WTC11 (cell line): ENCODE measurements around the gene GCDH. TPM values are rescaled to one million over a fixed set of nuclear protein-coding genes. Genes with fewer than 3 reads are reported as not detected.
"Not testable (repeated sequence)": the region's sequence is repeated elsewhere in the genome, so short reads cannot be mapped to it uniquely, and the experiment has no call there.

Source experiments
- ATAC-seq: fragments of 200-7000 bp; cut with Tn5 transposase; 2 replicates; pipeline ENCODE4 v1.10.0; 2021; ENCODE audit warnings: mild to moderate bottlenecking, moderate library complexity
- CTCF ChIA-PET: fragments of 300-600 bp; sonication (Branson Sonifier 250); formaldehyde crosslinking; loops from one replicate; lab custom pipeline; 2021; ENCODE audit warnings: antibody characterized with exemption; lab: Charles Lee
- POLR2A ChIA-PET: fragments of 350-600 bp; sonication (Branson Sonifier 250); formaldehyde crosslinking; loops from one replicate; lab custom pipeline; 2021; ENCODE audit warnings: antibody characterized with exemption; lab: Charles Lee
- DNase-seq: peaks from one replicate; pipeline ENCODE4 v3.0.0; 2021; ENCODE audit warnings: low spot score
- H3K27ac Mint-ChIP-seq: 2 replicates; pipeline ENCODE4 v1.8.0; 2021; ENCODE audit warnings: mixed read lengths
- H3K27me3 Mint-ChIP-seq: 2 replicates; pipeline ENCODE4 v1.8.0; 2021; ENCODE audit warnings: low read depth, mild to moderate bottlenecking, moderate library complexity, mixed read lengths
- H3K36me3 Mint-ChIP-seq: 2 replicates; pipeline ENCODE4 v1.8.0; 2021; ENCODE audit warnings: mixed read lengths
- H3K4me1 Mint-ChIP-seq: 2 replicates; pipeline ENCODE4 v1.8.0; 2022; ENCODE audit warnings: mixed read lengths
- H3K4me3 Mint-ChIP-seq: 2 replicates; pipeline ENCODE4 v1.8.0; 2021; ENCODE audit warnings: mild to moderate bottlenecking, moderate library complexity, mixed read lengths
- H3K9me3 Mint-ChIP-seq: 2 replicates; pipeline ENCODE4 v1.8.0; 2021; ENCODE audit warnings: mixed read lengths
- CBFB ChIP-seq: sonication (generic); formaldehyde crosslinking; IDR thresholded peaks from 2 replicates; pipeline ENCODE4 v1.8.1; 2022; ENCODE audit warnings: mild to moderate bottlenecking, low read depth, missing genetic modification reagents
- CREM ChIP-seq: sonication (generic); formaldehyde crosslinking; IDR thresholded peaks from 2 replicates; pipeline ENCODE4 v1.8.1; 2022; ENCODE audit warnings: mild to moderate bottlenecking, missing genetic modification reagents, moderate library complexity
- ESRRA ChIP-seq: sonication (generic); formaldehyde crosslinking; IDR thresholded peaks from 2 replicates; pipeline ENCODE4 v1.8.1; 2022; ENCODE audit warnings: mild to moderate bottlenecking, missing genetic modification reagents, borderline replicate concordance
- FOXK1 ChIP-seq: sonication (generic); formaldehyde crosslinking; IDR thresholded peaks from 2 replicates; pipeline ENCODE4 v1.8.0; 2022; ENCODE audit warnings: mild to moderate bottlenecking, moderate library complexity, missing genetic modification reagents
- GABPB1 ChIP-seq: sonication (generic); formaldehyde crosslinking; IDR thresholded peaks from 2 replicates; pipeline ENCODE4 v1.8.1; 2023; ENCODE audit warnings: mild to moderate bottlenecking, missing genetic modification reagents
- JUN ChIP-seq: sonication (generic); formaldehyde crosslinking; IDR thresholded peaks from 2 replicates; pipeline ENCODE4 v1.8.0; 2023; ENCODE audit warnings: mild to moderate bottlenecking, missing genetic modification reagents
- MYBL2 ChIP-seq: sonication (generic); formaldehyde crosslinking; IDR thresholded peaks from 2 replicates; pipeline ENCODE4 v1.8.1; 2023; ENCODE audit warnings: mild to moderate bottlenecking, moderate library complexity, missing genetic modification reagents
- OVOL2 ChIP-seq: fragments of 250-450 bp; sonication (Bioruptor Pico); IDR thresholded peaks from 2 replicates; pipeline ENCODE4 v1.9.0; 2021; ENCODE audit warnings: mild to moderate bottlenecking, borderline replicate concordance
- RELA ChIP-seq: sonication (generic); formaldehyde crosslinking; IDR thresholded peaks from 2 replicates; pipeline ENCODE4 v1.8.1; 2022; ENCODE audit warnings: missing genetic modification reagents, mild to moderate bottlenecking, borderline replicate concordance
- TEAD1 ChIP-seq: sonication (generic); formaldehyde crosslinking; IDR thresholded peaks from 2 replicates; pipeline ENCODE4 v1.8.0; 2022; ENCODE audit warnings: mild to moderate bottlenecking, missing genetic modification reagents
- ZNF263 ChIP-seq: sonication (generic); formaldehyde crosslinking; IDR thresholded peaks from 2 replicates; pipeline ENCODE4 v1.8.1; 2022; ENCODE audit warnings: low read depth, mild to moderate bottlenecking, moderate library complexity, missing genetic modification reagents
- total RNA-seq: library from RNA; stranded (reverse); gene quantifications from 3 replicates; pipeline ENCODE4 v1.2.3, GENCODE V29; 2021
- TF ChIP-seq, protein P1 (sequence below): sonication (generic); formaldehyde crosslinking; IDR thresholded peaks from 2 replicates; pipeline ENCODE4 v1.8.1; 2022; ENCODE audit warnings: mild to moderate bottlenecking, moderate library complexity, missing genetic modification reagents
- TF ChIP-seq, protein P2 (sequence below): sonication (generic); formaldehyde crosslinking; IDR thresholded peaks from 2 replicates; pipeline ENCODE4 v1.8.0; 2023; ENCODE audit warnings: missing genetic modification reagents
- TF ChIP-seq, protein P3 (sequence below): fragments of 200-600 bp; IDR thresholded peaks from 2 replicates; pipeline ENCODE4 v1.8.0; 2022; ENCODE audit warnings: antibody characterized with exemption
- TF ChIP-seq, protein P4 (sequence below): sonication (generic); formaldehyde crosslinking; IDR thresholded peaks from 2 replicates; pipeline ENCODE4 v1.8.0; 2022; ENCODE audit warnings: mild to moderate bottlenecking, missing genetic modification reagents
- TF ChIP-seq, protein P5 (sequence below): sonication (generic); formaldehyde crosslinking; IDR thresholded peaks from 2 replicates; pipeline ENCODE4 v1.8.0; 2022; ENCODE audit warnings: mild to moderate bottlenecking, missing genetic modification reagents
- TF ChIP-seq, protein P6 (sequence below): fragments of 250-450 bp; sonication (Bioruptor Pico); IDR thresholded peaks from 2 replicates; pipeline ENCODE4 v1.9.0; 2021; ENCODE audit warnings: moderate library complexity, mild to moderate bottlenecking, inconsistent platforms, borderline replicate concordance
- TF ChIP-seq, protein P7 (sequence below): sonication (generic); formaldehyde crosslinking; IDR thresholded peaks from 2 replicates; pipeline ENCODE4 v1.8.1; 2022; ENCODE audit warnings: mild to moderate bottlenecking, missing genetic modification reagents, moderate library complexity, borderline replicate concordance

The GCDH gene
- total RNA-seq, 1 experiment from 2014 or later, result 69.0 TPM

DNA sequence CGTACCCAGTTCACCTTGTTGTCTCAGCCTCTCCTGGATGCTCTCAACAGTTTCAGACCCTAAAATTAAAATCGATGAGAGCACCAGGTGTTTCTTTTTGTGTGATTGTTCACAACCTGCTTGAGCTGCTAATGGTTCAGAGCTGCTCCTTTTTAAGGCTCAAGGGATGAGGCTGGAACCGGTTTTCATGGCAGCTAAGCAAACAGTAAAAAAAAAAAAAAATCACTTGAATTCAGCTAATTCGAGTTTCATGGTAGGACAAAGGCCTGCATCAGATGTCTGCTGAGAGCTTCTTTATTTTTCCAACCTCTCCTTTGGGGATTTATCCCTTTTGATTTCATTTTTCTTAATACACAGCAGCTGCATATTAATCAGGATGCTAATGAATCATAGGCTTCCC lies 21.6 kb downstream of the GCDH start (continued):
- TF ChIP-seq, protein P1, sequence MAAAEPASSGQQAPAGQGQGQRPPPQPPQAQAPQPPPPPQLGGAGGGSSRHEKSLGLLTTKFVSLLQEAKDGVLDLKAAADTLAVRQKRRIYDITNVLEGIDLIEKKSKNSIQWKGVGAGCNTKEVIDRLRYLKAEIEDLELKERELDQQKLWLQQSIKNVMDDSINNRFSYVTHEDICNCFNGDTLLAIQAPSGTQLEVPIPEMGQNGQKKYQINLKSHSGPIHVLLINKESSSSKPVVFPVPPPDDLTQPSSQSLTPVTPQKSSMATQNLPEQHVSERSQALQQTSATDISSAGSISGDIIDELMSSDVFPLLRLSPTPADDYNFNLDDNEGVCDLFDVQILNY, result no peak
- TF ChIP-seq RELA (no peak), ZNF263 (CRISPR knock-in tag) (no peak), CBFB (CRISPR knock-in tag) (no peak), MYBL2 (CRISPR knock-in tag) (no peak)
- TF ChIP-seq, protein P2, sequence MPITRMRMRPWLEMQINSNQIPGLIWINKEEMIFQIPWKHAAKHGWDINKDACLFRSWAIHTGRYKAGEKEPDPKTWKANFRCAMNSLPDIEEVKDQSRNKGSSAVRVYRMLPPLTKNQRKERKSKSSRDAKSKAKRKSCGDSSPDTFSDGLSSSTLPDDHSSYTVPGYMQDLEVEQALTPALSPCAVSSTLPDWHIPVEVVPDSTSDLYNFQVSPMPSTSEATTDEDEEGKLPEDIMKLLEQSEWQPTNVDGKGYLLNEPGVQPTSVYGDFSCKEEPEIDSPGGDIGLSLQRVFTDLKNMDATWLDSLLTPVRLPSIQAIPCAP (CRISPR knock-in tag), result no peak
- TF ChIP-seq, protein P3, sequence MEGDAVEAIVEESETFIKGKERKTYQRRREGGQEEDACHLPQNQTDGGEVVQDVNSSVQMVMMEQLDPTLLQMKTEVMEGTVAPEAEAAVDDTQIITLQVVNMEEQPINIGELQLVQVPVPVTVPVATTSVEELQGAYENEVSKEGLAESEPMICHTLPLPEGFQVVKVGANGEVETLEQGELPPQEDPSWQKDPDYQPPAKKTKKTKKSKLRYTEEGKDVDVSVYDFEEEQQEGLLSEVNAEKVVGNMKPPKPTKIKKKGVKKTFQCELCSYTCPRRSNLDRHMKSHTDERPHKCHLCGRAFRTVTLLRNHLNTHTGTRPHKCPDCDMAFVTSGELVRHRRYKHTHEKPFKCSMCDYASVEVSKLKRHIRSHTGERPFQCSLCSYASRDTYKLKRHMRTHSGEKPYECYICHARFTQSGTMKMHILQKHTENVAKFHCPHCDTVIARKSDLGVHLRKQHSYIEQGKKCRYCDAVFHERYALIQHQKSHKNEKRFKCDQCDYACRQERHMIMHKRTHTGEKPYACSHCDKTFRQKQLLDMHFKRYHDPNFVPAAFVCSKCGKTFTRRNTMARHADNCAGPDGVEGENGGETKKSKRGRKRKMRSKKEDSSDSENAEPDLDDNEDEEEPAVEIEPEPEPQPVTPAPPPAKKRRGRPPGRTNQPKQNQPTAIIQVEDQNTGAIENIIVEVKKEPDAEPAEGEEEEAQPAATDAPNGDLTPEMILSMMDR, result no peak

DNA sequence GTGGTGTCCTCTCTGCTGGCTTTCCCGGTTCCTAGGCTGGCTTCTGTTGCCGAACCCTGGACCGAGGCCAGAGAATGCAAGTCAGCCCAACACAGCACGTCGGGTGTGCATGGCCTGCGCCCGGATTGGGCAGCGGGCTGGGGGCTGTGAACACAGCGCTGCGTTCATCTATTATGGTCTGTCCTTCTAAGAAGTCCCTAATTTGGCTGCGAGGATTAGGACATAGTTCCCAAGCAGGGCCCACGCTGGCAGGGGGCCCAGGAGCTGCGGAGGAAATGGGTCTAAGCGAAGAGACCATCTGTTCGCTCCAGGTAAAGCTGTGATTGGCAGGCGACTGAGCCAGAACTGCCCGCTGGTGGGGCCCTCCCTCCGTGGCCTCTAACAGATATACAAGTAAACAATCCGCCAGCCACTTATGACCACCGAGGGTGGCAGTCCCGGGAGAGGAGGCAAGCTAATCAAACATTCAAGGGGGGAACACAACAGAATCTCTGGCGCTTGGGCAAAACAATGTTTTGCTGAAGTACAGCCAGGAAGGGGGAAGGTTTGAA lies 22.1 kb downstream of the GCDH start:
- Mint-ChIP-seq H3K9me3 (no peaks in the 10 kb centered on the region), H3K4me3 (peak overlapping the region; percentile 53), H3K36me3 (no peaks in the 10 kb centered on the region), H3K4me1 (peaks cover 27% of the 10 kb centered on the region), H3K27me3 (peaks cover 10% of the 10 kb centered on the region), H3K27ac (peak overlapping the region; percentile 94)
- ChIA-PET POLR2A (interaction anchor here (0.5 to 1.8 kb wide), 8 partner anchors 9 to 247 kb away, joined by 3 to 9 read pairs (median 5); partner anchors contain the start of genes DNASE2, GCDH, MAN2B1 and WDR83), CTCF (interaction anchor here (0.7 to 3.7 kb wide), 12 partner anchors 16 to 152 kb away, joined by 3 to 31 read pairs (median 4); partner anchors contain the start of gene GCDH)
- DNase-seq (peak; percentile 67), ATAC-seq (peak; percentile 80)
- no peak for TF ChIP-seq CREM (CRISPR knock-in tag)
- no peak for TF ChIP-seq ESRRA (CRISPR knock-in tag)
- TF ChIP-seq, protein P4, sequence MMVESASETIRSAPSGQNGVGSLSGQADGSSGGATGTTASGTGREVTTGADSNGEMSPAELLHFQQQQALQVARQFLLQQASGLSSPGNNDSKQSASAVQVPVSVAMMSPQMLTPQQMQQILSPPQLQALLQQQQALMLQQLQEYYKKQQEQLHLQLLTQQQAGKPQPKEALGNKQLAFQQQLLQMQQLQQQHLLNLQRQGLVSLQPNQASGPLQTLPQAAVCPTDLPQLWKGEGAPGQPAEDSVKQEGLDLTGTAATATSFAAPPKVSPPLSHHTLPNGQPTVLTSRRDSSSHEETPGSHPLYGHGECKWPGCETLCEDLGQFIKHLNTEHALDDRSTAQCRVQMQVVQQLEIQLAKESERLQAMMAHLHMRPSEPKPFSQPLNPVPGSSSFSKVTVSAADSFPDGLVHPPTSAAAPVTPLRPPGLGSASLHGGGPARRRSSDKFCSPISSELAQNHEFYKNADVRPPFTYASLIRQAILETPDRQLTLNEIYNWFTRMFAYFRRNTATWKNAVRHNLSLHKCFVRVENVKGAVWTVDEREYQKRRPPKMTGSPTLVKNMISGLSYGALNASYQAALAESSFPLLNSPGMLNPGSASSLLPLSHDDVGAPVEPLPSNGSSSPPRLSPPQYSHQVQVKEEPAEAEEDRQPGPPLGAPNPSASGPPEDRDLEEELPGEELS (CRISPR knock-in tag), result peak; percentile 57; the same call in 1 of the 2 replicates
- TF ChIP-seq OVOL2 (CRISPR knock-in tag), result no peak
- 0 out of 2 replicates have a peak, but pooled peaks have one; percentile 22 for TF ChIP-seq GABPB1 (CRISPR knock-in tag)
- TF ChIP-seq FOXK1, result no peak

DNA sequence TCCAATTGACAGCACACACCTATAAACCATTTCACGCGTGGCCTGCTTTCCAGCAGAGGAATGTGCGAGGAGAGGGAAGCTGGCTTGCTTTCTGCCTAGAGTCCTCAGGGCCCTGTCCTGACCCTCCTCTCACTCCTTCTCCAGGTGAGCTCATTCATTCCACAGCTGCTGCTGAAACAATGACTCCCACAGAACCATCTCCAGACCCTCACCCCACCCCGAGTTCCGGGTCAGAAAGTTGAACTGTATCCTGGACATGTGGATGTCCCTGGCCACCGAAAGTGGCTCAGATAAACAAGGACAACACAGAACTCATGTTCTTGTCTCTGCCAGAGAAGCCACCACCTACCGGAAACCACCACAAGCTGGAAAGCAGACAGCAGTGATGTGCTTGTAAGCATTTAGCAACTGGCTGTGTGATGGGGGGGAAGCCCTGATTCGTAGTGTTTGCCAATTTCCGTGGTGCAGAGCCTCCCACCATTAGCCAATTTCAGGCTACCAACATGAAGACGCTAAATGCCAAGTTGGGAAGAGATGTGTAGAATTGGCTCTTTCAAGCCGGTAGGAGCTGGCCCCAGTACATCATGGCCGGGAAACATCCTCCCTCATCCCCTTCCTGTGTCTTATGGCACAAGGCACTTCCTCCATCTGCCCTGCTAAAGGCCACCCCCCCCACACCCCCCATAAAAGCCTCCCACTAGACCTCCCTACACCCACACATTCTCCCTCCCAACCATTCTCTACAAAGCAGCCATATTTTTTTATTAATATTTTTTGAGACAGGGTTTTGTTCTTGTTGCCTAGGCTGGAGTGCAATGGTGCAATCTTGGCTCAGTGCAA lies 23.1 kb downstream of the GCDH start:
- H3K4me1 Mint-ChIP-seq, result peaks cover 27% of the 10 kb centered on the region
- H3K4me3 Mint-ChIP-seq, result peak overlapping the region; percentile 53
- H3K27me3 Mint-ChIP-seq, result peaks cover 20% of the 10 kb centered on the region
- peak; percentile 7; the same call in 1 of the 2 replicates for ATAC-seq
- peaks cover 9% of the 10 kb centered on the region for H3K9me3 Mint-ChIP-seq
- DNase-seq, result no peak
- peak overlapping the region; percentile 94 for H3K27ac Mint-ChIP-seq
- no peaks in the 10 kb centered on the region for H3K36me3 Mint-ChIP-seq
- POLR2A ChIA-PET, result interaction anchor here (0.8 to 1.8 kb wide), 6 partner anchors 10 to 248 kb away, joined by 3 to 6 read pairs (median 5); partner anchors contain the start of genes DNASE2, MAN2B1 and WDR83
- CTCF ChIA-PET, result interaction anchor here (1.0 to 3.7 kb wide), 7 partner anchors 23 to 88 kb away, joined by 3 to 31 read pairs (median 6); partner anchors contain the start of gene GCDH
- TF ChIP-seq, protein P5, sequence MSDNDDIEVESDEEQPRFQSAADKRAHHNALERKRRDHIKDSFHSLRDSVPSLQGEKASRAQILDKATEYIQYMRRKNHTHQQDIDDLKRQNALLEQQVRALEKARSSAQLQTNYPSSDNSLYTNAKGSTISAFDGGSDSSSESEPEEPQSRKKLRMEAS (CRISPR knock-in tag), result no peak
- TF ChIP-seq JUN, result no peak
- TF ChIP-seq, protein P6, sequence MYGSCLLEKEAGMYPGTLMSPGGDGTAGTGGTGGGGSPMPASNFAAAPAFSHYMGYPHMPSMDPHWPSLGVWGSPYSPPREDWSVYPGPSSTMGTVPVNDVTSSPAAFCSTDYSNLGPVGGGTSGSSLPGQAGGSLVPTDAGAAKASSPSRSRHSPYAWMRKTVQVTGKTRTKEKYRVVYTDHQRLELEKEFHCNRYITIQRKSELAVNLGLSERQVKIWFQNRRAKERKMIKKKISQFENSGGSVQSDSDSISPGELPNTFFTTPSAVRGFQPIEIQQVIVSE (CRISPR knock-in tag), result no peak
- TF ChIP-seq TEAD1 (CRISPR knock-in tag), result no peak
- TF ChIP-seq, protein P7, sequence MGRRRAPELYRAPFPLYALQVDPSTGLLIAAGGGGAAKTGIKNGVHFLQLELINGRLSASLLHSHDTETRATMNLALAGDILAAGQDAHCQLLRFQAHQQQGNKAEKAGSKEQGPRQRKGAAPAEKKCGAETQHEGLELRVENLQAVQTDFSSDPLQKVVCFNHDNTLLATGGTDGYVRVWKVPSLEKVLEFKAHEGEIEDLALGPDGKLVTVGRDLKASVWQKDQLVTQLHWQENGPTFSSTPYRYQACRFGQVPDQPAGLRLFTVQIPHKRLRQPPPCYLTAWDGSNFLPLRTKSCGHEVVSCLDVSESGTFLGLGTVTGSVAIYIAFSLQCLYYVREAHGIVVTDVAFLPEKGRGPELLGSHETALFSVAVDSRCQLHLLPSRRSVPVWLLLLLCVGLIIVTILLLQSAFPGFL, result no peak

DNA sequence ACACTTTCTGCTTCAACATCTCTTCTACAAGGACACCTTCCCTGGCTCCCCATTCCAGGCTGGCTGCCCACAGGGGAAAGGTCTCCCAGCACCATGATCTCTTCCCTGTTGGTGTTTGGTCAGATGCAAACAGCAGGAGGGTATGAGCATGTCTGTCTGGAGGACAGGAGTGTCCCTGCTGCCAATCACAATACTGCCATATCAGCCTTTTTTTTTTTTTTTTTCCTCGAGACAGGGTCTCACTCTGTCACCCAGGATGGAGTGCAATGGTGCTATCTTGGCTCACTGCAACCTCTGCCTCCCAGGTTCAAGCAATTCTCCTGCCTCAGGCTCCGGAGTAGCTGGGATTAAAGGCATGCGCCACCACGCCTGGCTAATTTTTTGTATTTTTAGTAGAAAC lies 24.9 kb downstream of the GCDH start:
- peak overlapping the region; percentile 72; the same call in 1 of the 2 replicates for H3K27ac Mint-ChIP-seq
- H3K4me3 Mint-ChIP-seq, ATAC-seq, DNase-seq, H3K9me3 Mint-ChIP-seq, H3K36me3 Mint-ChIP-seq, POLR2A ChIA-PET: not testable (repeated sequence)
- H3K4me1 Mint-ChIP-seq, result peaks cover 27% of the 10 kb centered on the region
- CTCF ChIA-PET, result interaction anchor here (1.1 to 3.7 kb wide), 2 partner anchors 49 to 120 kb away, joined by 3 to 31 read pairs; no protein-coding TSS in a partner anchor
- peaks cover 22% of the 10 kb centered on the region for H3K27me3 Mint-ChIP-seq
